Measurements from ENCODE around the gene DSCAM. TPM values are rescaled to one million over a fixed set of nuclear protein-coding genes. Genes with fewer than 3 reads are reported as not detected.

Gene DSCAM
- total RNA-seq, 1 donor: not detected

DNA sequence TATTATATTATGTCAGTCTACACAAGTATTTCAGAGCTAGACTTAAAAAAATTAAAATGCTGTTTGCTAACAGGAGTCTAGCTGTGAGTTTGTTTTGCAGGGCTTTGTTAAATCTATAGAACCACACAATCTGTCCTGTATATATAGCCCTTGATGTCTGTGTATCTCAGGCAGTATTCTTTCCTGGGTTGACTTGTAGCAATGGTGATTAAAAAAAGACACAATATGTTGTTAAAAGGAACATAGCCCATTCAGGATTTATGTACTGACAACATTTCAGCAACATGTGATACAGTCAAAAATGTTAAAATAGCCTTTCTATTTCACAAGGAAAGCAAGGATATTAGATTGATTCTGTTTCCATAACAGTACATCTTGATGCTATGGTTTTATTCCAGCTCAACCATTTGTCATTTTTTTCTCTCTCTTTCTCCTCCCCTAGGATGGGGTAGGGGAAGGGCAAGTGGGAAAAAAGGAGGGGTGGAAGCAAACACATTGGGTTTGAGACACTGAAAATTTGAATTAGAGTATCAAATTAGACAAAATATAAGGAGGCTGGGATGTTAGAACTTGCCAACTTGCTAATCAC, 139.2 kb downstream of the DSCAM start:
- Histone ChIP-seq H4K20me1 (ENCODE audit: insufficient read depth, low read length) (no peaks in the 10 kb centered on the region), H3K4me1 (ENCODE audit: insufficient read depth, low read length) (no peaks in the 10 kb centered on the region), H3K36me3 (ENCODE audit: insufficient read depth, low read length) (no peaks in the 10 kb centered on the region), H3K4me3 (ENCODE audit: insufficient read depth, low read length) (no peak overlapping the region), H3K4me2 (ENCODE audit: insufficient read depth, low read length) (no peak overlapping the region), H3K27me3 (ENCODE audit: insufficient read depth, low read length) (no peaks in the 10 kb centered on the region), H2AFZ (ENCODE audit: low read length) (no peak overlapping the region), H3K27ac (ENCODE audit: low read depth, low read length) (no peak overlapping the region), H3K9me3 (ENCODE audit: low read depth, low read length) (peaks cover 4% of the 10 kb centered on the region), H3K79me2 (ENCODE audit: insufficient read depth, low read length) (no peaks in the 10 kb centered on the region)
- DNase-seq (ENCODE audit: insufficient read length, low spot score, missing footprints): no peak
- TF ChIP-seq CTCF (IDR thresholded peaks at IDR 0.05; ENCODE audit: extremely low read depth, low read depth, low read length): no peak

- Histone ChIP-seq H3K4me2 (ENCODE audit: insufficient read depth, low read length) (no peak overlapping the region), H3K4me3 (ENCODE audit: insufficient read depth, low read length) (no peak overlapping the region)
- no peak for DNase-seq (ENCODE audit: insufficient read length, low spot score, missing footprints)
Measured at GRCh38 chr21:40706806-40707655, 139.9 kb downstream of the DSCAM start.

GRCh38 chr21:40706176-40706575, 140.8 kb downstream of the DSCAM start:
- no peaks in the 10 kb centered on the region for H3K4me1 ChIP-seq (ENCODE audit: insufficient read depth, low read length)
- no peak for TF ChIP-seq CTCF (IDR thresholded peaks at IDR 0.05; ENCODE audit: extremely low read depth, low read depth, low read length)
- H3K27me3 ChIP-seq (ENCODE audit: insufficient read depth, low read length): no peaks in the 10 kb centered on the region
- no peak overlapping the region for H3K27ac ChIP-seq (ENCODE audit: low read depth, low read length)
- no peak for DNase-seq (ENCODE audit: insufficient read length, low spot score, missing footprints)
- H3K9me3 ChIP-seq (ENCODE audit: low read depth, low read length): no peaks in the 10 kb centered on the region
- H2AFZ ChIP-seq (ENCODE audit: low read length): no peak overlapping the region
- H3K4me2 ChIP-seq (ENCODE audit: insufficient read depth, low read length): no peak overlapping the region
- H3K4me3 ChIP-seq (ENCODE audit: insufficient read depth, low read length): no peak overlapping the region
- H3K79me2 ChIP-seq (ENCODE audit: insufficient read depth, low read length): no peaks in the 10 kb centered on the region
- no peaks in the 10 kb centered on the region for H3K36me3 ChIP-seq (ENCODE audit: insufficient read depth, low read length)
- H4K20me1 ChIP-seq (ENCODE audit: insufficient read depth, low read length): no peaks in the 10 kb centered on the region

More at GRCh38 chr21:40706806-40707655, 139.9 kb downstream of the DSCAM start:
- H3K9me3 ChIP-seq (ENCODE audit: low read depth, low read length): peaks cover 4% of the 10 kb centered on the region
- no peaks in the 10 kb centered on the region for H3K36me3 ChIP-seq (ENCODE audit: insufficient read depth, low read length)
- H3K4me1 ChIP-seq (ENCODE audit: insufficient read depth, low read length): no peaks in the 10 kb centered on the region
- H3K79me2 ChIP-seq (ENCODE audit: insufficient read depth, low read length): no peaks in the 10 kb centered on the region
- H4K20me1 ChIP-seq (ENCODE audit: insufficient read depth, low read length): no peaks in the 10 kb centered on the region
- no peaks in the 10 kb centered on the region for H3K27me3 ChIP-seq (ENCODE audit: insufficient read depth, low read length)
- H2AFZ ChIP-seq (ENCODE audit: low read length): no peak overlapping the region
- TF ChIP-seq CTCF (IDR thresholded peaks at IDR 0.05; ENCODE audit: extremely low read depth, low read depth, low read length): no peak
- H3K27ac ChIP-seq (ENCODE audit: low read depth, low read length): no peak overlapping the region

DNA sequence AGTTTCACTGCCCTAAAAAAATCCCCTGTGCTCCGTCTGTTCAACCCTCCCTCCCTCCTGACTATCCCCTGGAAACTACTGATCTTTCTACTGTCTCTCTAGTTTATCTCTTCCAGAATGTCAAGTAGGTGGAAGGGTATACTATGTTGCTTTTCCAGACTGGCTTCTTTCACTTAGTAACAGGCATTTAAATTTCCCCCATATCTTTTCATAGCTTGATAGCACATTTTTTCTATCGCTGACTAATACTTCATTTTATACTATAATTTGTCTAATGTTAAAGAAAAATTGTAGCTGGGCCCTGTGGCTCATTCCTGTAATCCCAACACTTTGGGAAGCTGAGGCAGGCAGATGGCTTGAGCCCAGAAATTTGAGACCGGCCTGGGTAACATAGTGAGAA, 142.8 kb downstream of the DSCAM start:
- Histone ChIP-seq H2AFZ (ENCODE audit: low read length) (no peak overlapping the region), H3K4me3 (ENCODE audit: insufficient read depth, low read length) (no peak overlapping the region), H3K27ac (ENCODE audit: low read depth, low read length) (no peak overlapping the region), H4K20me1 (ENCODE audit: insufficient read depth, low read length) (no peaks in the 10 kb centered on the region), H3K27me3 (ENCODE audit: insufficient read depth, low read length) (no peaks in the 10 kb centered on the region), H3K4me1 (ENCODE audit: insufficient read depth, low read length) (no peaks in the 10 kb centered on the region), H3K9me3 (ENCODE audit: low read depth, low read length) (no peaks in the 10 kb centered on the region), H3K4me2 (ENCODE audit: insufficient read depth, low read length) (no peak overlapping the region), H3K36me3 (ENCODE audit: insufficient read depth, low read length) (no peaks in the 10 kb centered on the region), H3K79me2 (ENCODE audit: insufficient read depth, low read length) (no peaks in the 10 kb centered on the region)
- DNase-seq (ENCODE audit: insufficient read length, low spot score, missing footprints): no peak
- no peak for TF ChIP-seq CTCF (IDR thresholded peaks at IDR 0.05; ENCODE audit: extremely low read depth, low read depth, low read length)

All from osteoblast (primary cell).